OCI-LY7 (cell line): ENCODE results near the gene ZNF827.

Source experiments
- EZH2phosphoT487 ChIP-seq: fragments of 200-600 bp; sonication (generic); IDR thresholded peaks from 2 replicates; pipeline ENCODE4 v1.6.1; 2018; ENCODE audit warnings: low read depth, borderline replicate concordance, mild to moderate bottlenecking, mixed run types, antibody characterized with exemption, low read length, moderate library complexity, mixed read lengths
- TF ChIP-seq, protein P1 (sequence below): fragments of 200-600 bp; sonication (generic); conservative IDR thresholded peaks from 2 replicates; pipeline ENCODE4 v1.5.1; 2014; ENCODE audit warnings: mild to moderate bottlenecking, antibody characterized with exemption, low read length, moderate library complexity, mixed read lengths

DNA sequence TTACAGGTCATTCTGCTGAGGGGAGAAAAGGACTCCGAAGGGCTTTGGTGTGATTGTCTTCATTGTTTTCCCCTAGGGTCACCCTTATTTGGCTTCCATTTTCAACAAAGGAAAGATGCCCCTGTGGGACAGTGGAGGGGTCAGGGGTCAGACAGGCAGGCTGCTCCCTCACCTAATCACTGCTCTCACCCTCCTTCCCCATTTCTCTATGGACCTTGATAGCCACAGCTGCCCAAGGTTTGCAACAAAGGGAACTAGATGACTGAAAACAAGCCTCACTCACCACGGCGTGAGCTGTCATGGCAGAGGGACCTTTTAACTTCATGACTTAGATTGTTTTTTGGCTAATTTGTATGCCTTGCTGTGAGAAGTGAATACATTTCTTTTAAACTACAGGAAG lies 218.0 kb downstream of the ZNF827 start:
- TF ChIP-seq, protein P1, sequence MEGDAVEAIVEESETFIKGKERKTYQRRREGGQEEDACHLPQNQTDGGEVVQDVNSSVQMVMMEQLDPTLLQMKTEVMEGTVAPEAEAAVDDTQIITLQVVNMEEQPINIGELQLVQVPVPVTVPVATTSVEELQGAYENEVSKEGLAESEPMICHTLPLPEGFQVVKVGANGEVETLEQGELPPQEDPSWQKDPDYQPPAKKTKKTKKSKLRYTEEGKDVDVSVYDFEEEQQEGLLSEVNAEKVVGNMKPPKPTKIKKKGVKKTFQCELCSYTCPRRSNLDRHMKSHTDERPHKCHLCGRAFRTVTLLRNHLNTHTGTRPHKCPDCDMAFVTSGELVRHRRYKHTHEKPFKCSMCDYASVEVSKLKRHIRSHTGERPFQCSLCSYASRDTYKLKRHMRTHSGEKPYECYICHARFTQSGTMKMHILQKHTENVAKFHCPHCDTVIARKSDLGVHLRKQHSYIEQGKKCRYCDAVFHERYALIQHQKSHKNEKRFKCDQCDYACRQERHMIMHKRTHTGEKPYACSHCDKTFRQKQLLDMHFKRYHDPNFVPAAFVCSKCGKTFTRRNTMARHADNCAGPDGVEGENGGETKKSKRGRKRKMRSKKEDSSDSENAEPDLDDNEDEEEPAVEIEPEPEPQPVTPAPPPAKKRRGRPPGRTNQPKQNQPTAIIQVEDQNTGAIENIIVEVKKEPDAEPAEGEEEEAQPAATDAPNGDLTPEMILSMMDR = no peak
- TF ChIP-seq EZH2phosphoT487 = no peak
